ACC112 (cell line): ENCODE results near the gene ATP2B3.

Experiments
- H2AFZ ChIP-seq: fragments of 200-600 bp; sonication (generic); one replicate; pipeline ENCODE4 v1.6.0; 2017; ENCODE audit warnings: antibody characterized with exemption, low read length; ENCODE audit not compliant: unreplicated experiment
- H3K27ac ChIP-seq: fragments of 200-600 bp; sonication (generic); 2 replicates; pipeline ENCODE4 v1.5.1; 2014; ENCODE audit warnings: low read depth, mild to moderate bottlenecking, antibody characterized with exemption, low read length, moderate library complexity
- H3K27me3 ChIP-seq: fragments of 200-600 bp; sonication (generic); 2 replicates; pipeline ENCODE4 v1.6.1; 2014; ENCODE audit warnings: mild to moderate bottlenecking, antibody characterized with exemption, low read length, moderate library complexity, mixed read lengths; ENCODE audit not compliant: insufficient read depth
- H3K36me3 ChIP-seq: fragments of 200-600 bp; sonication (generic); 2 replicates; pipeline ENCODE4 v1.6.1; 2016; ENCODE audit warnings: mild to moderate bottlenecking, antibody characterized with exemption, low read length, moderate library complexity, mixed read lengths; ENCODE audit not compliant: insufficient read depth
- H3K4me1 ChIP-seq: fragments of 200-600 bp; sonication (generic); one replicate; pipeline ENCODE4 v1.6.1; 2016; ENCODE audit warnings: low read length, mixed read lengths; ENCODE audit not compliant: insufficient read depth, unreplicated experiment, control insufficient read depth
- H3K4me3 ChIP-seq: fragments of 200-600 bp; sonication (generic); 2 replicates; pipeline ENCODE4 v1.5.1; 2014; ENCODE audit warnings: mild to moderate bottlenecking, low read depth, low read length
- H3K79me2 ChIP-seq: fragments of 200-600 bp; sonication (generic); one replicate; pipeline ENCODE4 v1.6.0; 2016; ENCODE audit warnings: low read length; ENCODE audit not compliant: control insufficient read depth, unreplicated experiment, insufficient read depth

Gene ATP2B3

DNA sequence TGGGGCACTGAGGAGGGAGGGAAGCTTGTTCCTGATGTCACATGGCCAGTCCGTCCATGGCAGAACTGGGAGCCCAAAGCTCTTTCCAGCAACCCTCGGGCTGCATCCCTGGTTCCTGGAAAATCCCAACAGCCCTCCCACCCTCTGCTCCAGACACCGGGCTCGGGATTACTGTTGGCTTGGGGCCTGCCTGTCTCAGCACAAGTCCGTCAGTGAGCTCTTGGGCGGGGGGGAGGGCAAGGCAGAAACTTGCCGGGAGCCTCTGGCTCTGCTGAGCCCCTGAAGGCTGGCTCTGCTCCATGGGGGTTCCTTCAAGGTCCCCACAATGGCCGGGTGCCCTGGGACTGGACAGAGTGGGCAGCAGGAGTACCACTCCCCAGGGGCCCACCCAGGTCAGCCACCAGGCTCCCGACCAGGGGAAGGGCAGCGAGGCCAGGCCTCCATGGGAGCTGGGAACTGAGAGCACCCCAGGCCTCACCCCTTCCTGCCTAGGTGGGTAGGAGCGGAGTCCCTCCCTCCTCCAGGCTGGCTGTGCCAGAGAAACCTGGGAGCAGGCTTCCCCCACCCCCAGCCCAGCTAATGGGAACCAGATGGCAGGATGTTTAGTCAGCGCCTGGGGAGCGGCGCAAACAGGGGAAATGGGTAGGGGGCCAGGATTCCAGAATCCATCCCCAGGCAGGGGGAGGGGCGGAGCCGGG lies 40.6 kb upstream of the ATP2B3 start:
- Histone ChIP-seq H3K36me3 (no peaks in the 10 kb centered on the region), H3K4me3 (no peak overlapping the region), H2AFZ (no peak overlapping the region)

DNA sequence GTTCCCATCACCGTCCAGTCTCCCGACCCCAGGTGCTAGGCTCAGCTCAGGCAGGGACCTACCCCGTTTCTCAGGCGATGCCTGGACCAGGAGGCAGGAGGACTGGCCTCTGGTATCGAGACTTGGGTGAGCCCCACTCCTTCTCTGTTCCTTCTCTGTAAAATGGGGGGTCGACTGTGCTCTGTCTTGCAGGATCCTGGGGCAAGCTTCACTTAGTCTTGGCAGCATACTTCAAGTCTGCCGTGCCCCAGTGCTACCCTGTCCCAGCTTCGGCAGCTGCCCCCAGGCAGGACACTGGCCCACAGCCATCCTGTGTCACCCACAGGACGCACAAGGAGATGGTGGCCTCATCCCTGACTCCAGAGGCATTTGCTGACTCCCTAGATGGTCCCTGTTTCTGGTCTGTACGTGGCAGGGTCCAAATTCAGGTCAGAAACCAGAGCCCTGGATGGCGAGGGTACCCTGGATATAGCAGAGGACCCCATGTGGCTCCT lies 40.0 kb upstream of the ATP2B3 start:
- Histone ChIP-seq H3K4me1 (peaks cover 34% of the 10 kb centered on the region), H3K79me2 (no peaks in the 10 kb centered on the region), H3K36me3 (no peaks in the 10 kb centered on the region), H3K4me3 (no peak overlapping the region), H3K27me3 (no peaks in the 10 kb centered on the region), H2AFZ (no peak overlapping the region), H3K27ac (peak overlapping the region; percentile 45; the same call in 1 of the 2 replicates)

More for the DNA sequence above, 40.6 kb upstream of the ATP2B3 start:
- peaks cover 34% of the 10 kb centered on the region for H3K4me1 ChIP-seq
- H3K79me2 ChIP-seq = no peaks in the 10 kb centered on the region
- H3K27ac ChIP-seq = peak overlapping the region; percentile 45
- no peaks in the 10 kb centered on the region for H3K27me3 ChIP-seq

DNA sequence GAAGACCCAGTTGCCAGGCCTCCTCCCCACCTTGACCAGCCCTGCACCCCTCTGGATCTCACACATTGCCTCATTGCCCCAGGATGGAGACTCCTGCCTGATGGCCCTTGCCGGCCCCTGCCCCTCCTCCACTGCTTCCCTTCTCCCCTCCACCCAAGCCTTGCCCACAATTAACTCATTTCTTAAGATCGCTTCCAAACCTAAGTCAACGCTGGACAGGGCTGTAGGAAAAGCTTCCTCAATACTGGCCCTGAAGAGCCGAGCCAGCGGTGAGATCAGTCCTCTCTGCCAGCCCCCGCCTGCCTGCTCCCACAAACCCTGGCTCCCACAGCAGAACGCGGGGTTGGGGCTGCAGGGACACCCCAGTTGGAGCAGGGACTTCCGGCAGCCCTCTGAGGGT lies 39.5 kb upstream of the ATP2B3 start:
- Histone ChIP-seq H2AFZ (no peak overlapping the region), H3K79me2 (no peaks in the 10 kb centered on the region), H3K36me3 (no peaks in the 10 kb centered on the region), H3K27ac (no peak overlapping the region), H3K27me3 (no peaks in the 10 kb centered on the region), H3K4me3 (no peak overlapping the region), H3K4me1 (peaks cover 34% of the 10 kb centered on the region)

DNA sequence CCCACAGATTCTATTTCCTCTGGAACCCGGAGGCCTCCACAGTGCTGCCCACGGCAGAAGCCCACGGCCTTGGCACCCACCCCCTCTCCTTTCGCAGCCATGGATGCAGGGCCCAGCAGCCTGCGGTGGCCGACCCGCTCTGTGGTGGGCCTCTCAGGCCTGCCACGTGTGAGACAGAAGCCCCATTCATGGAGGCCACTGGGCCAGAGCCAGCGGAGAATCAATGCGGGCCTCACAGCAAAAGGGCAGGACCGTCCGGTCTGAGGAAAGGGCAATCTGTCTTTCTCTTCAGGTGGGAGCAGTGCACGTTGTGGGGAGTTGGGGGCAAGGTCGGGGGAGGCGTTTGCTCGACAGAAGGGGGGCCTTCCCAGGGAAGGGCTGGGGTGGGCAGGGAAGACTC lies 38.7 kb upstream of the ATP2B3 start:
- no peak overlapping the region for H3K4me3 ChIP-seq
- peaks cover 34% of the 10 kb centered on the region for H3K4me1 ChIP-seq
- no peak overlapping the region for H3K27ac ChIP-seq
- no peaks in the 10 kb centered on the region for H3K36me3 ChIP-seq
- no peaks in the 10 kb centered on the region for H3K79me2 ChIP-seq
- no peak overlapping the region for H2AFZ ChIP-seq
- H3K27me3 ChIP-seq = no peaks in the 10 kb centered on the region

DNA sequence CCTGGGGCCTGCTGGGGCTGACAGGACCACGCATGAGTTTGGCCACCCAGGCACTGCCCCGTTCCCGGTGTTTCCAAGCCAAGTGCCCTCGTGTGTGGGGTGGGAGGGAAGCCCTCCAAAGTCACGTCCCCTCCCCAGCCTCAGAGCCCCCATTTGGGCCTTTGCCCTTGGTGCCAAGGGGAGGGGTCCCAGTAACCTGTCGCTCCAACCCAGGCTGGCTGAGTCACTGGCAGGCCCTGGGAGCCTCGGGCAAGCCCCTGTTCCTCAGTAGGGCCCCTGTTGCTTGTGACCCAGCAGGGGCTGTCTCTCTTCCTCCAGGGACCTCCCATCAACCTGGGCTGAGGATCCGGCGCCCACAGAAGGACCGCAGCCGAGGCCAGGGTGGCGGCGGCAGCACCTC lies 36.4 kb upstream of the ATP2B3 start:
- no peaks in the 10 kb centered on the region for H3K79me2 ChIP-seq
- no peak overlapping the region for H2AFZ ChIP-seq
- no peaks in the 10 kb centered on the region for H3K27me3 ChIP-seq
- peaks cover 18% of the 10 kb centered on the region for H3K4me1 ChIP-seq
- no peak overlapping the region for H3K27ac ChIP-seq
- H3K4me3 ChIP-seq = no peak overlapping the region
- no peaks in the 10 kb centered on the region for H3K36me3 ChIP-seq

DNA sequence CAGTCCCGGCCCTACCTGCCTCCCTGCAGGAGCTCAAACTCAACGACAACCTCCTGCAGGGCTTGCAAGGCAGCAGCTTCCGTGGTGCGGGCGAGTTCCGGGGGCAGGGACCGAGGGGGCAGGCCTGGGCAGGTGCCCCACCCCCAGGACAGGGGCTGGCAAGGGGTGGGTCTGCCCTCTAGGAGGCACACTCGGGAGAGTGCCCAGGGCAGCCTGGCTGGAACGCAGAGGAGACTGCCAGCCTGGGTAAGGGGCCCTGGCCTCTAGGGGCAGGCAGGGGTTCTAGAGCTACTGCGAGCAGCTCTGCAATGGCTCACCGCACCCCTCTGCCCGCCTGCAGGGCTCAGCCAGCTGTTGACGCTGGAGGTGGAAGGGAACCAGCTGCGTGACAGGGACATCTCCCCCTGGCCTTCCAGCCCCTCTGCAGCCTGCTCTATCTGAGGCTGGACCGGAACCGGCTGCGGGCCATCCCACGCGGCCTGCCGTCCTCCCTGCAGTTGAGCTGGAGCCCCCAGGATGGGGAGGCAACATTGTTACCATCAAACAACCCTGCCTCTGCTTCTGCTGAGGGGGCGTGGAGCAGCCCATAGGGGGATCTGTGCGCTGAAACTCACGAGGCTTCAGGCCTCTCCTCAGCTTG lies 34.9 kb upstream of the ATP2B3 start:
- Histone ChIP-seq H3K27ac (no peak overlapping the region), H3K36me3 (no peaks in the 10 kb centered on the region), H3K79me2 (no peaks in the 10 kb centered on the region), H3K4me3 (no peak overlapping the region), H2AFZ (no peak overlapping the region), H3K4me1 (peaks cover 10% of the 10 kb centered on the region), H3K27me3 (no peaks in the 10 kb centered on the region)

DNA sequence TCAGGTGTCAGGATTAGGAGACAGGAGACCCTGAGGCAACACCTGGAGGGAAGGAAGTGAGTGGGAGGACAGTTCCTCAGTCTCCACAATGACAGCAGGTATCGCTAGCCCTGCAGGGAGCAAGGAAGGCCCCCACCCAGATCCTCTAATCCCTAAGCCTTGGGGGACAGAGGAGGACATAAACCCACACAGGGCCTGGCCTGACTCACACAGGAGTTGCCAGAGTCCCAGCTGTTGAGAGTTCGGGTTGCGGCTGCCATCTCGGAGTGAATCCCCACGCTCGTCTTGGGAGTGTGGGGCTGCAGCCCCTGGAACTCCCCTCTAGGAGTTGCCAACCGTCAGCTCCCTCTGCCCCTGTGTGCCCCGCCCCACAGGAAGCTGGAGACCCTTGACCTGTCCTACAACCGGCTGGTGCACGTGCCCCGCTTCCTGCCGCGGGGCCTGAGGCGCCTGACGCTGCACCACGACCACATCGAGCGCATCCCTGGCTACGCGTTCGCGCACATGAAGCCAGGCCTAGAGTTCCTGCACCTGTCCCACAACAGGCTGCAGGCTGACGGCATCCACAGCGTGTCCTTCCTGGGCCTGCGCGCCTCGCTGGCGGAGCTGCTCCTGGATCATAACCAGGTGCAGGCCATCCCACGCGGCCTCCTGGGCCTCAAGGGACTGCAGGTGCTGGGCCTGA lies 31.9 kb upstream of the ATP2B3 start:
- Histone ChIP-seq H3K27me3 (no peaks in the 10 kb centered on the region), H3K36me3 (no peaks in the 10 kb centered on the region), H3K79me2 (no peaks in the 10 kb centered on the region), H3K4me3 (no peak overlapping the region), H3K4me1 (peaks cover 25% of the 10 kb centered on the region), H2AFZ (no peak overlapping the region), H3K27ac (no peak overlapping the region)

DNA sequence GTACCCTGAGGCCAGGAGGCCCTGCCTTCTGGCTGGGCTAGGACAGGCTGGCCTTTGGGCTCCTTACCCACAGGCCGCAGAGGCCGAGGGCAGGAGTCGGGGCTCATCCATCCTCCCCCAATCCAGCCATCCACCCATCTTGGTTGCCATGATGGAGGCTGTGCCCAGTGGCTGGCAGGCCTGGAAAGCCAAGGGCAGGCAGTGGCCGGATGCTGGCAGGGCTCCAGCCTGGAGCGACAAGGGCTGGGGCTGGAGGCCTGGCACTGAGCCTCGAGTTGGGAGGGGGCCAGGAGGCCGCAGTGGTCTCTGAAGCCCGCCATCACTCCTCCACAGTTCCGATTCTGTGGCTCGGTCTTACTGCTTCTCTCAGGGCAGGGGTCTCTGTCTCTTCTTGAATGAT lies 31.3 kb upstream of the ATP2B3 start:
- no peak overlapping the region for H3K27ac ChIP-seq
- no peaks in the 10 kb centered on the region for H3K79me2 ChIP-seq
- no peaks in the 10 kb centered on the region for H3K36me3 ChIP-seq
- peaks cover 25% of the 10 kb centered on the region for H3K4me1 ChIP-seq
- H3K27me3 ChIP-seq = no peaks in the 10 kb centered on the region
- no peak overlapping the region for H2AFZ ChIP-seq
- no peak overlapping the region for H3K4me3 ChIP-seq

DNA sequence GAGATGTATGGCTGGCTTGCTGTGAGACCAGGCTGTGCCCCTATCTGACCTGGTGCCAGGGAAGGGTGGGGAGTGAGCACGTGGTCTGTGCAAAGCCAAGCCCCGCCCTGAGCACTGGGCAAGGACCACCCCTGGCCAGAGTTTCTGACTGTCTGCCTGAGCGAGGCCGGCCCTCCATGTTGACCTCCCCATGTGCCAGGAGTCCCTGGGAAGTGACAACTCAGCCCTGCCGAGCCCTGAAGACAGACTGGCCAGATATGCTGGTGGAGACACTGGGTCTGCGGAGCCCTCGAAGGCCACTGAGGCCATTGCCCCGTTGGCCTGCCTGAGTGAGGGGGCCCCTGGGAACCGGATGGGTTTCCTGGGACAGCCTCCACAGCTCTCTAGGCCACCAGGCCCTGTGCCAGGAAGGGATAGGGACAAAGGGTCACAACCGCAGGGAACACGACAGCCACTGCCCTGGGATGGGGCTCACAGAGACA lies 29.8 kb upstream of the ATP2B3 start:
- peak overlapping the region; percentile 45 for H3K4me3 ChIP-seq
- H3K27me3 ChIP-seq = no peaks in the 10 kb centered on the region
- peak overlapping the region; percentile 72 for H3K27ac ChIP-seq
- no peaks in the 10 kb centered on the region for H3K79me2 ChIP-seq
- peaks cover 30% of the 10 kb centered on the region for H3K4me1 ChIP-seq
- H3K36me3 ChIP-seq = no peaks in the 10 kb centered on the region
- peak overlapping the region; percentile 38 for H2AFZ ChIP-seq

DNA sequence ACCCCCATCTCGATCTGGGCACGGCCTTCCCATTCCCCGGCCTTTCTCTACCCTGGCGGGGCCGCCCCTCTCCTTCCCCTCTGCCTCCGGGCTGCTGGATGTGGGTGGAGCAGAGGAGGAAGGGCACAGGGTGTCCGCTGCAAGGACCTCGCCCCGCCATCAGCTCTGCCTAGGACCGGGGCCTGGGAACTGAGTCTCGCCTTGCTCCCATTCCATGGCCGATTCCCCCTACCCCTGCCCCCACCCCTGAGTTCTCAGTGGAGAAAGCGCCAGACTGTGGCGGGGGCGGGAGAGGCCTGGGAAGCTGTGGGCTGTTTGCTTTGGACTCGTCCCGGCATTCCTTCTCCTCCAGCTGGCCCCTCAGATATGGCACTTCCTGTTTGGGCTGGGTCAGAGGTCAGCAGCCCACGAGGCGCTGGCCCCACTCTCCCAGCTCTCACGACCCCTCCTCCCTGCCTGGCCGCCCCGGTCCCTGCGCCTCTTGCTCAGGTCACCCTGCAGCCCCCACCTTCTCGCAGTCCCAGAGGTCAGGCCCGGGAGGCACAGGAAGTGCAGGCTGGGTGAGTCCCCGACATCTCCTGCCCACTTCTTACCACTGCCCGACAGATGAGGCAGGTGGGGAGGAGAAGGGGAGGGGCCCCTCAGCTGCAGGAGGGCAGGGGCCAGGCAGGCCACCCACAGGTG lies 29.1 kb upstream of the ATP2B3 start:
- Histone ChIP-seq H3K27ac (peak overlapping the region; percentile 72), H3K79me2 (no peaks in the 10 kb centered on the region), H2AFZ (peak overlapping the region; percentile 38), H3K4me3 (peak overlapping the region; percentile 45), H3K27me3 (no peaks in the 10 kb centered on the region), H3K4me1 (peaks cover 34% of the 10 kb centered on the region), H3K36me3 (no peaks in the 10 kb centered on the region)
